PC-9 (cell line): Measurements from ENCODE around the gene MMP7. TPM values are rescaled to one million over a fixed set of nuclear protein-coding genes. Genes with fewer than 3 reads are reported as not detected.
A peak's percentile ranks its signal among the peaks of the same experiment; 100 is the strongest.

ENCODE experiments used
- BruUV-seq: library from RNA; stranded (reverse); fragments of 400-500 nt; replicated peaks from 2 replicates; lab custom pipeline; 2021; lab: Mats Ljungman, UMichigan
- CTCF ChIA-PET: fragments of 300-600 bp; sonication (Branson Sonifier 250); formaldehyde crosslinking; loops from one replicate; lab custom pipeline; 2022; ENCODE audit warnings: antibody characterized with exemption; lab: Charles Lee
- POLR2A ChIA-PET: fragments of 300-600 bp; sonication (Branson Sonifier 250); formaldehyde crosslinking; loops from one replicate; lab custom pipeline; 2022; ENCODE audit warnings: antibody characterized with exemption; ENCODE audit not compliant: unreplicated experiment; lab: Charles Lee
- DNase-seq, 2 experiments: peaks; one replicate each; pipeline versions ENCODE4 v3.0.0 to v3.0.0-alpha.2; 2015 to 2022; ENCODE audit warnings: mixed read lengths in 1 of 2
- H2AFZ ChIP-seq: fragments of 200-600 bp; sonication (generic); 2 replicates; pipeline ENCODE4 v1.8.1; 2017; ENCODE audit warnings: antibody characterized with exemption
- H3F3A ChIP-seq: fragments of 200-600 bp; sonication (generic); 2 replicates; pipeline ENCODE4 v1.8.1; 2017; ENCODE audit warnings: antibody characterized with exemption, mild to moderate bottlenecking, low read depth; ENCODE audit not compliant: insufficient read depth
- H3K27ac ChIP-seq: fragments of 200-600 bp; sonication (generic); 2 replicates; pipeline ENCODE4 v1.6.1; 2016; ENCODE audit warnings: mixed run types
- H3K27me3 ChIP-seq: fragments of 200-600 bp; sonication (generic); 2 replicates; pipeline ENCODE4 v1.6.1; 2016; ENCODE audit warnings: low read depth, mixed run types; ENCODE audit not compliant: insufficient read depth
- H3K36me3 ChIP-seq: fragments of 200-600 bp; sonication (generic); 2 replicates; pipeline ENCODE4 v1.6.1; 2016; ENCODE audit warnings: low read depth, mixed run types
- H3K4me1 ChIP-seq: fragments of 200-600 bp; sonication (generic); replicated peaks from 2 replicates; pipeline ENCODE4 v1.6.1; 2016; ENCODE audit warnings: mixed run types; ENCODE audit not compliant: insufficient read depth
- H3K4me2 ChIP-seq: fragments of 200-600 bp; sonication (generic); 2 replicates; pipeline ENCODE4 v1.6.1; 2017; ENCODE audit warnings: mixed run types
- H3K4me3 ChIP-seq: fragments of 200-600 bp; sonication (generic); 2 replicates; pipeline ENCODE4 v1.6.1; 2016; ENCODE audit warnings: mixed run types
- H3K79me2 ChIP-seq: fragments of 200-600 bp; sonication (generic); 2 replicates; pipeline ENCODE4 v1.6.1; 2017; ENCODE audit warnings: low read depth, mixed run types
- H3K9me2 ChIP-seq: fragments of 200-600 bp; sonication (generic); 2 replicates; pipeline ENCODE4 v1.8.1; 2017; ENCODE audit warnings: mild to moderate bottlenecking; ENCODE audit not compliant: insufficient read depth
- H3K9me3 ChIP-seq: fragments of 200-600 bp; sonication (generic); 2 replicates; pipeline ENCODE4 v1.8.1; 2016; ENCODE audit warnings: low read depth; ENCODE audit not compliant: insufficient read depth
- H4K20me1 ChIP-seq: fragments of 200-600 bp; sonication (generic); 2 replicates; pipeline ENCODE4 v1.8.1; 2017; ENCODE audit not compliant: insufficient read depth
- CTCF ChIP-seq: fragments of 200-600 bp; sonication (generic); conservative IDR thresholded peaks from 2 replicates; pipeline ENCODE4 v1.6.1; 2017; ENCODE audit warnings: mixed run types, antibody characterized with exemption, mild to moderate bottlenecking, moderate library complexity
- EZH2 ChIP-seq: fragments of 200-600 bp; sonication (generic); IDR thresholded peaks from 2 replicates; pipeline ENCODE4 v1.8.0; 2017; ENCODE audit warnings: antibody characterized with exemption, low read depth
- intact Hi-C: fragments of 100-400 bp; cut with micrococcal nuclease; formaldehyde crosslinking; loops from one replicate; pipeline ENCODE4 v1.10.0; 2022; ENCODE audit not compliant: unreplicated experiment
- total RNA-seq: library from RNA; stranded (reverse); gene quantifications from 2 replicates; pipeline ENCODE4 v1.2.3, GENCODE V29; 2021

Gene MMP7
- total RNA-seq, 1 experiment from 2014 or later: 1.1 TPM

- ChIA-PET POLR2A (no interaction called here), CTCF (interaction anchor here (0.7 kb wide), 2 partner anchors 21 to 81 kb away, joined by 4 read pairs; no protein-coding TSS in a partner anchor)
- Histone ChIP-seq H3K27me3 (no peaks in the 10 kb centered on the region), H3K4me1 (peaks cover 39% of the 10 kb centered on the region), H3K36me3 (no peaks in the 10 kb centered on the region), H3K4me2 (no peak overlapping the region), H3K9me2 (no peaks in the 10 kb centered on the region), H3K9me3 (peaks cover 4% of the 10 kb centered on the region; the same call in 1 of the 2 replicates), H3K4me3 (no peak overlapping the region), H3K27ac (no peak overlapping the region), H2AFZ (no peak overlapping the region), H3F3A (peaks cover 29% of the 10 kb centered on the region), H4K20me1 (no peaks in the 10 kb centered on the region), H3K79me2 (no peaks in the 10 kb centered on the region)
- no TSS peak for BruUV-seq
- DNase-seq: no peak
- intact Hi-C loops: no loop called here
- TF ChIP-seq EZH2 (no peak), CTCF (no peak)
Measured at GRCh38 chr11:102546923-102547471, 16.4 kb upstream of the MMP7 start.

- Histone ChIP-seq H3K36me3 (no peaks in the 10 kb centered on the region), H2AFZ (no peak overlapping the region), H3K4me2 (peak overlapping the region; percentile 17; the same call in 1 of the 2 replicates), H3K4me1 (peaks cover 33% of the 10 kb centered on the region), H3K9me2 (no peaks in the 10 kb centered on the region), H3K9me3 (peaks cover 4% of the 10 kb centered on the region; the same call in 1 of the 2 replicates), H3K27ac (peak overlapping the region; percentile 39), H3K79me2 (no peaks in the 10 kb centered on the region), H3K4me3 (no peak overlapping the region), H3K27me3 (no peaks in the 10 kb centered on the region), H4K20me1 (no peaks in the 10 kb centered on the region), H3F3A (peaks cover 23% of the 10 kb centered on the region)
- no peak for TF ChIP-seq EZH2
- no peak for TF ChIP-seq CTCF
- ChIA-PET CTCF (interaction anchor here (0.6 to 0.7 kb wide), 2 partner anchors 61 to 633 kb away, joined by 3 to 4 read pairs; no protein-coding TSS in a partner anchor), POLR2A (no interaction called here)
- no peak for DNase-seq
- BruUV-seq: no TSS peak
- intact Hi-C loops: no loop called here
Measured at GRCh38 chr11:102546427-102546826, 15.9 kb upstream of the MMP7 start.

GRCh38 chr11:102545701-102546100, 15.2 kb upstream of the MMP7 start:
- no peaks in the 10 kb centered on the region for H3K79me2 ChIP-seq
- H3K27ac ChIP-seq: peak overlapping the region; percentile 39
- peak; percentile 56 to 86 for DNase-seq
- POLR2A ChIA-PET: no interaction called here
- no peaks in the 10 kb centered on the region for H4K20me1 ChIP-seq
- no peaks in the 10 kb centered on the region for H3K36me3 ChIP-seq
- no peaks in the 10 kb centered on the region for H3K27me3 ChIP-seq
- peaks cover 26% of the 10 kb centered on the region for H3K4me1 ChIP-seq
- CTCF ChIA-PET: interaction anchor here (0.7 kb wide), 1 partner anchor 632 kb away, joined by 3 read pairs; no protein-coding TSS in a partner anchor
- H3K4me3 ChIP-seq: no peak overlapping the region
- H3K9me3 ChIP-seq: peaks cover 4% of the 10 kb centered on the region; the same call in 1 of the 2 replicates
- H3K4me2 ChIP-seq: peak overlapping the region; percentile 17
- no peak overlapping the region for H2AFZ ChIP-seq
- intact Hi-C loops: no loop called here
- H3K9me2 ChIP-seq: no peaks in the 10 kb centered on the region
- BruUV-seq: no TSS peak
- no peak for TF ChIP-seq CTCF
- TF ChIP-seq EZH2: no peak
- peaks cover 16% of the 10 kb centered on the region for H3F3A ChIP-seq
